B cell (primary cell): Measurements from ENCODE around the gene RAB3D. TPM values are rescaled to one million over a fixed set of nuclear protein-coding genes. Genes with fewer than 3 reads are reported as not detected.

Source experiments
- ATAC-seq: fragments of 200-7000 bp; cut with Tn5 transposase; one replicate; pipeline ENCODE4 v1.10.0; 2021; ENCODE audit warnings: low read depth, mild to moderate bottlenecking, moderate number of reproducible peaks, moderate library complexity
- CTCF ChIA-PET: fragments of 350-600 bp; sonication (Branson Sonifier 250); formaldehyde crosslinking; loops from one replicate; lab custom pipeline; 2021; ENCODE audit warnings: antibody characterized with exemption, inconsistent platforms; lab: Charles Lee
- POLR2A ChIA-PET: fragments of 350-600 bp; sonication (Branson Sonifier 250); formaldehyde crosslinking; loops from one replicate; lab custom pipeline; 2021; ENCODE audit warnings: antibody characterized with exemption; lab: Charles Lee
- DNase-seq: peaks from one replicate; pipeline ENCODE4 v3.0.0; 2013
- H2AFZ ChIP-seq: 2 replicates; pipeline ENCODE4 v1.6.1; 2012; ENCODE audit warnings: mild to moderate bottlenecking, low read depth, low read length; ENCODE audit not compliant: insufficient read depth, poor library complexity, severe bottlenecking
- H3K27ac ChIP-seq, 2 donors: 1 replicate in 1 of 2; 2 replicates in 1 of 2; pipeline ENCODE4 v1.5.1; 2012 to 2013; ENCODE audit warnings: low read length in 2 of 2, mild to moderate bottlenecking in 2 of 2, moderate library complexity in 1 of 2
- H3K27me3 ChIP-seq, 4 experiments: fragments of 200-600 bp in 1 of 4; sonication (generic) in 1 of 4; replicated peaks in 1 of 4; 1 replicate in 2 of 4; 2 replicates in 2 of 4; pipeline versions ENCODE4 v1.6.1 to v1.7.0; 2013 to 2016; ENCODE audit warnings: low read length in 3 of 4, mild to moderate bottlenecking in 2 of 4, mixed read lengths in 1 of 4, moderate library complexity in 1 of 4; ENCODE audit not compliant: insufficient read depth in 4 of 4, control insufficient read depth in 3 of 4; ENCODE audit errors: control extremely low read depth in 1 of 4
- H3K36me3 ChIP-seq, 2 experiments: replicated peaks in 1 of 2; 1 replicate in 1 of 2; 2 replicates in 1 of 2; pipeline versions ENCODE4 v1.6.1 to v1.7.1; 2013; ENCODE audit warnings: low read length in 1 of 2; ENCODE audit not compliant: insufficient read depth in 2 of 2, control insufficient read depth in 1 of 2; ENCODE audit errors: control extremely low read depth in 1 of 2, extremely low read depth in 1 of 2
- H3K4me1 ChIP-seq, 2 donors: fragments of 200-600 bp in 1 of 2; sonication (generic) in 1 of 2; 1 replicate in 1 of 2; 2 replicates in 1 of 2; pipeline versions ENCODE4 v1.5.1 to v1.6.1; 2013 to 2017; ENCODE audit warnings: low read length in 2 of 2; ENCODE audit not compliant: control insufficient read depth in 2 of 2, insufficient read depth in 2 of 2
- H3K4me2 ChIP-seq: replicated peaks from 2 replicates; pipeline ENCODE3; 2012; ENCODE audit warnings: mild to moderate bottlenecking, low read depth, low read length; ENCODE audit not compliant: poor library complexity, severe bottlenecking
- H3K4me3 ChIP-seq, 5 experiments: fragments of 200-600 bp in 1 of 5; sonication (generic) in 1 of 5; 1 replicate in 3 of 5; 2 replicates in 2 of 5; pipeline versions ENCODE4 v1.5.1 to v1.7.0; 2011 to 2016; ENCODE audit warnings: low read length in 4 of 5, mild to moderate bottlenecking in 4 of 5, low read depth in 2 of 5, control low read depth in 1 of 5, moderate library complexity in 1 of 5; ENCODE audit not compliant: insufficient read depth in 1 of 5; ENCODE audit errors: control extremely low read depth in 1 of 5, extremely low read depth in 1 of 5
- H3K79me2 ChIP-seq: fragments of 200-600 bp; sonication (generic); one replicate; pipeline ENCODE4 v1.6.0; 2016; ENCODE audit warnings: low read length; ENCODE audit not compliant: control insufficient read depth, insufficient read depth
- H3K9ac ChIP-seq: fragments of 200-600 bp; sonication (generic); 2 replicates; pipeline ENCODE4 v1.6.1; 2017; ENCODE audit warnings: mild to moderate bottlenecking, low read length, moderate library complexity
- H3K9me3 ChIP-seq, 3 donors: one replicate each; pipeline versions ENCODE4 v1.6.1 to v1.7.1; 2013; ENCODE audit warnings: low read length in 2 of 3; ENCODE audit not compliant: control insufficient read depth in 2 of 3, insufficient read depth in 1 of 3; ENCODE audit errors: control extremely low read depth in 1 of 3
- H4K20me1 ChIP-seq: 2 replicates; pipeline ENCODE4 v1.6.0; 2012; ENCODE audit warnings: mild to moderate bottlenecking, low read length; ENCODE audit not compliant: insufficient read depth, control insufficient read depth, poor library complexity, severe bottlenecking
- H3K27ac Mint-ChIP-seq: one replicate; pipeline ENCODE4 v1.8.0; 2021; ENCODE audit warnings: mixed read lengths
- H3K27me3 Mint-ChIP-seq: one replicate; pipeline ENCODE4 v1.8.0; 2021; ENCODE audit warnings: mixed read lengths
- H3K4me1 Mint-ChIP-seq: one replicate; pipeline ENCODE4 v1.8.0; 2021; ENCODE audit warnings: mixed read lengths
- H3K4me3 Mint-ChIP-seq: one replicate; pipeline ENCODE4 v1.8.0; 2021; ENCODE audit warnings: mixed read lengths
- H3K9me3 Mint-ChIP-seq: one replicate; pipeline ENCODE4 v1.8.0; 2022; ENCODE audit warnings: mixed read lengths; ENCODE audit not compliant: insufficient read depth
- CTCF ChIP-seq: fragments of 200-600 bp; IDR thresholded peaks from one replicate; pipeline ENCODE4 v1.8.0; 2022; ENCODE audit warnings: antibody characterized with exemption, mild to moderate bottlenecking
- EZH2 ChIP-seq: IDR thresholded peaks from 2 replicates; pipeline ENCODE4 v1.6.1; 2012; ENCODE audit warnings: borderline replicate concordance, low read depth, mild to moderate bottlenecking, moderate library complexity, low read length; ENCODE audit not compliant: insufficient read depth, poor library complexity, severe bottlenecking
- WGBS: methylation state at CpG from one replicate; pipeline ENCODE4 v1.1.5; 2013; ENCODE audit warnings: missing lambda C conversion rate; ENCODE audit not compliant: insufficient coverage; 5-methylcytosine and 5-hydroxymethylcytosine counted together
- intact Hi-C: fragments of 100-400 bp; cut with micrococcal nuclease; formaldehyde crosslinking; loops from one replicate; pipeline ENCODE4 v1.10.0; 2022
- polyA plus RNA-seq: library from polyadenylated mRNA; depleted of rRNA; stranded (reverse); fragments of >200 nt; gene quantifications from 2 replicates; pipeline ENCODE4 v1.2.3, GENCODE V29; 2012
- total RNA-seq, 2 donors: library from RNA; stranded (reverse); fragments of 120-200 nt in 1 of 2; gene quantifications; 1 replicate in 1 of 2; 2 replicates in 1 of 2; pipeline versions ENCODE4 v1.2.3 to v1.2.4, GENCODE V29; 2013 to 2022

RAB3D gene
- total and polyA plus RNA-seq, 2 donors (not counting 1 experiment from before 2014, with no cell fraction given), result 5.3 to 8.9 TPM

GRCh38 chr19:11324079-11324661, 15.3 kb downstream of the RAB3D start:
- H3K9ac ChIP-seq, result no peak overlapping the region
- H2AFZ ChIP-seq, result peak overlapping the region; percentile 56
- intact Hi-C loops, result no loop called here

More at GRCh38 chr19:11324079-11324661, 15.3 kb downstream of the RAB3D start:
- peaks cover 38% of the 10 kb centered on the region for H3K4me1 Mint-ChIP-seq
- Histone ChIP-seq H3K79me2 (no peaks in the 10 kb centered on the region), H3K27ac (peak overlapping the region in 1 of 2 donors; percentile 61), H4K20me1 (no peaks in the 10 kb centered on the region), H3K4me3 (peak overlapping the region in 1 of 5 experiments; percentile 21), H3K4me2 (peak overlapping the region; percentile 72), H3K36me3 (peaks cover 0 to 1% of the 10 kb centered on the region in 2 experiments), H3K27me3 (peaks cover 0 to 5% (median 0%) of the 10 kb centered on the region in 4 experiments), H3K9me3 (peaks cover 0 to 5% (median 0%) of the 10 kb centered on the region in 3 donors), H3K4me1 (peaks cover 31 to 43% of the 10 kb centered on the region in 2 donors)
- H3K27ac Mint-ChIP-seq, result peak overlapping the region; percentile 68
- peak overlapping the region; percentile 75 for H3K4me3 Mint-ChIP-seq
- no peaks in the 10 kb centered on the region for H3K9me3 Mint-ChIP-seq
- ChIA-PET POLR2A (interaction anchor here (0.6 kb wide), 2 partner anchors 50 to 227 kb away, joined by 3 to 11 read pairs; partner anchors contain the start of gene SWSAP1), CTCF (interaction anchor here (1.1 to 1.6 kb wide), 2 partner anchors 30 to 59 kb away, joined by 3 to 10 read pairs; no protein-coding TSS in a partner anchor)
- peak; percentile 61 for DNase-seq
- peak; percentile 57 for ATAC-seq
- TF ChIP-seq EZH2 (no peak), CTCF (no peak)
- no peaks in the 10 kb centered on the region for H3K27me3 Mint-ChIP-seq
- WGBS, result 0% methylated on average over 9 of the region's 10 CpGs
